LNCaP clone FGC (cell line): ENCODE measurements around the gene ZCCHC14.

Experiments used
- DNase-seq: peaks from one replicate; pipeline ENCODE4 v3.0.0-alpha.2; 2011; ENCODE audit warnings: low read depth
- H3K4me3 ChIP-seq: 2 replicates; pipeline ENCODE4 v1.5.1; 2011; ENCODE audit warnings: mild to moderate bottlenecking, low read depth, low read length, control low read depth
- CTCF ChIP-seq: IDR thresholded peaks from 2 replicates; pipeline ENCODE4 v1.5.1; 2012; ENCODE audit warnings: mild to moderate bottlenecking; ENCODE audit not compliant: control insufficient read depth, insufficient read depth; ENCODE audit errors: extremely low read depth

The ZCCHC14 gene

GRCh38 chr16:87538594-87538993 is 45.8 kb upstream of the ZCCHC14 start:
- no peak for TF ChIP-seq CTCF
- H3K4me3 ChIP-seq = no peak overlapping the region
- no peak for DNase-seq

GRCh38 chr16:87538160-87538559 is 45.3 kb upstream of the ZCCHC14 start:
- no peak overlapping the region for H3K4me3 ChIP-seq
- no peak for DNase-seq
- no peak for TF ChIP-seq CTCF

- no peak for DNase-seq
- no peak overlapping the region for H3K4me3 ChIP-seq
- TF ChIP-seq CTCF = no peak
Observed at GRCh38 chr16:87536795-87537142, 43.9 kb upstream of the ZCCHC14 start.

- TF ChIP-seq CTCF = no peak
- DNase-seq = no peak
- H3K4me3 ChIP-seq = no peak overlapping the region
Observed at GRCh38 chr16:87535855-87536794, 43.3 kb upstream of the ZCCHC14 start.

- no peak overlapping the region for H3K4me3 ChIP-seq
- DNase-seq = no peak
Observed at GRCh38 chr16:87535457-87535854, 42.6 kb upstream of the ZCCHC14 start.

GRCh38 chr16:87534751-87535150 is 41.9 kb upstream of the ZCCHC14 start:
- DNase-seq = no peak
- H3K4me3 ChIP-seq = no peak overlapping the region
- no peak for TF ChIP-seq CTCF

More at GRCh38 chr16:87535457-87535854, 42.6 kb upstream of the ZCCHC14 start:
- TF ChIP-seq CTCF = no peak
